Breast epithelium (tissue), 4 donors: Measurements from ENCODE around the gene INSIG2. TPM values are rescaled to one million over a fixed set of nuclear protein-coding genes. Genes with fewer than 3 reads are reported as not detected.

Experiments
- DNase-seq, 2 donors: peaks; one replicate each; pipeline ENCODE4 v3.0.0-alpha.2; 2019; ENCODE audit warnings: low spot score in 2 of 2
- H3K27ac ChIP-seq, 2 donors: fragments of 200-600 bp; sonication (generic) in 1 of 2; one replicate each; pipeline ENCODE4 v1.5.1; 2016 to 2019; ENCODE audit warnings: mild to moderate bottlenecking in 1 of 2
- H3K27me3 ChIP-seq, 2 donors: fragments of 200-600 bp; sonication (generic) in 1 of 2; one replicate each; pipeline versions ENCODE4 v1.5.1 to v1.6.0; 2017 to 2019; ENCODE audit warnings: control low read depth in 1 of 2, mild to moderate bottlenecking in 1 of 2
- H3K36me3 ChIP-seq: fragments of 200-600 bp; one replicate; pipeline ENCODE4 v1.5.1; 2019
- H3K4me1 ChIP-seq, 2 donors: fragments of 200-600 bp; sonication (generic); one replicate each; pipeline ENCODE4 v1.5.1; 2016 to 2019; ENCODE audit warnings: control low read depth in 1 of 2
- H3K4me3 ChIP-seq, 3 donors: fragments of 200-600 bp; sonication (generic); 1 replicate in 2 of 3; 2 replicates in 1 of 3; pipeline ENCODE4 v1.5.1; 2016 to 2019; ENCODE audit warnings: mild to moderate bottlenecking in 3 of 3, moderate library complexity in 2 of 3
- H3K9me3 ChIP-seq, 2 donors: fragments of 200-600 bp; sonication (generic) in 1 of 2; one replicate each; pipeline ENCODE4 v1.5.1; 2016 to 2019; ENCODE audit warnings: control low read depth in 1 of 2
- CTCF ChIP-seq, 3 donors: fragments of 450-650 bp; IDR thresholded peaks; one replicate each; pipeline ENCODE4 v1.5.1; 2016 to 2017; ENCODE audit warnings: antibody characterized with exemption in 3 of 3, mild to moderate bottlenecking in 3 of 3, moderate library complexity in 3 of 3
- POLR2A ChIP-seq: fragments of 450-650 bp; IDR thresholded peaks from one replicate; pipeline ENCODE4 v1.6.1; 2016; ENCODE audit warnings: antibody characterized with exemption, mild to moderate bottlenecking, moderate library complexity
- POLR2AphosphoS5 ChIP-seq, 3 donors: sonication (generic); formaldehyde crosslinking; IDR thresholded peaks; one replicate each; pipeline ENCODE4 v1.6.1; 2017; ENCODE audit warnings: antibody characterized with exemption in 3 of 3
- intact Hi-C: fragments of 100-400 bp; cut with DNase I; formaldehyde crosslinking; loops from one replicate; pipeline ENCODE4 v1.15.1; 2023; ENCODE audit warnings: low total_unique reads
- total RNA-seq, 3 donors: library from RNA; depleted of rRNA; stranded (reverse); fragments of >200 nt; gene quantifications; one replicate each; pipeline ENCODE4 v1.1.0, GENCODE V29; 2016

Gene INSIG2
- total RNA-seq, 3 donors from 2014 or later: 13.1 to 30.9 (median 20.3) TPM

- Histone ChIP-seq H3K27ac (no peak overlapping the region), H3K4me3 (no peak overlapping the region), H3K27me3 (peaks cover 0 to 9% of the 10 kb centered on the region in 2 donors), H3K36me3 (no peaks in the 10 kb centered on the region), H3K9me3 (no peaks in the 10 kb centered on the region), H3K4me1 (no peaks in the 10 kb centered on the region)
- TF ChIP-seq POLR2A: no peak
- no peak for TF ChIP-seq POLR2AphosphoS5 (IDR thresholded peaks at IDR 0.05)
- TF ChIP-seq CTCF (IDR thresholded peaks at IDR 0.05): no peak
- intact Hi-C loops: no loop called here
- DNase-seq: no peak
These were observed 34.6 kb upstream of the INSIG2 start for GRCh38 chr2:118053681-118054080.

GRCh38 chr2:118054213-118055008 lies 33.9 kb upstream of the INSIG2 start:
- TF ChIP-seq POLR2AphosphoS5 (IDR thresholded peaks at IDR 0.05) (no peak), POLR2A (no peak), CTCF (IDR thresholded peaks at IDR 0.05) (no peak)
- Histone ChIP-seq H3K27ac (no peak overlapping the region), H3K27me3 (peaks cover 0 to 9% of the 10 kb centered on the region in 2 donors), H3K4me1 (no peaks in the 10 kb centered on the region), H3K36me3 (no peaks in the 10 kb centered on the region), H3K4me3 (no peak overlapping the region), H3K9me3 (no peaks in the 10 kb centered on the region)
- intact Hi-C loops: no loop called here
- no peak for DNase-seq

- no peak for DNase-seq
- TF ChIP-seq POLR2A: no peak
- TF ChIP-seq CTCF (IDR thresholded peaks at IDR 0.05): no peak
- no peak for TF ChIP-seq POLR2AphosphoS5 (IDR thresholded peaks at IDR 0.05)
- Histone ChIP-seq H3K9me3 (no peaks in the 10 kb centered on the region), H3K27me3 (peaks cover 0 to 3% of the 10 kb centered on the region in 2 donors), H3K27ac (no peak overlapping the region), H3K36me3 (no peaks in the 10 kb centered on the region), H3K4me1 (no peaks in the 10 kb centered on the region), H3K4me3 (no peak overlapping the region)
- intact Hi-C loops: no loop called here
These were observed 32.6 kb upstream of the INSIG2 start for GRCh38 chr2:118055512-118056164.

- Histone ChIP-seq H3K4me3 (no peak overlapping the region), H3K27me3 (peaks cover 0 to 3% of the 10 kb centered on the region in 2 donors), H3K27ac (no peak overlapping the region), H3K36me3 (no peaks in the 10 kb centered on the region), H3K4me1 (no peaks in the 10 kb centered on the region), H3K9me3 (no peaks in the 10 kb centered on the region)
- DNase-seq: no peak
- TF ChIP-seq POLR2AphosphoS5 (IDR thresholded peaks at IDR 0.05) (no peak), CTCF (IDR thresholded peaks at IDR 0.05) (no peak), POLR2A (no peak)
- intact Hi-C loops: no loop called here
These were observed 32.1 kb upstream of the INSIG2 start for GRCh38 chr2:118056165-118056534.

GRCh38 chr2:118056801-118057200 lies 31.5 kb upstream of the INSIG2 start:
- no peaks in the 10 kb centered on the region for H3K36me3 ChIP-seq
- H3K4me1 ChIP-seq: no peaks in the 10 kb centered on the region
- H3K4me3 ChIP-seq: no peak overlapping the region
- intact Hi-C loops: no loop called here
- no peaks in the 10 kb centered on the region for H3K9me3 ChIP-seq
- TF ChIP-seq POLR2A: no peak
- no peak for TF ChIP-seq CTCF (IDR thresholded peaks at IDR 0.05)
- no peak for TF ChIP-seq POLR2AphosphoS5 (IDR thresholded peaks at IDR 0.05)
- H3K27me3 ChIP-seq: no peaks in the 10 kb centered on the region
- H3K27ac ChIP-seq: no peak overlapping the region
- DNase-seq: no peak
